CD4-positive, alpha-beta T cell treated with Interleukin-4 for 4 hours (primary cell): ENCODE results near the gene DRAM1.
A peak's percentile ranks its signal among the peaks of the same experiment; 100 is the strongest.
"Not testable (repeated sequence)": the region's sequence is repeated elsewhere in the genome, so short reads cannot be mapped to it uniquely, and the experiment has no call there.

Experiments
- DNase-seq: peaks from one replicate; pipeline ENCODE4 v3.0.0-alpha.2; 2020

DRAM1 gene

DNA sequence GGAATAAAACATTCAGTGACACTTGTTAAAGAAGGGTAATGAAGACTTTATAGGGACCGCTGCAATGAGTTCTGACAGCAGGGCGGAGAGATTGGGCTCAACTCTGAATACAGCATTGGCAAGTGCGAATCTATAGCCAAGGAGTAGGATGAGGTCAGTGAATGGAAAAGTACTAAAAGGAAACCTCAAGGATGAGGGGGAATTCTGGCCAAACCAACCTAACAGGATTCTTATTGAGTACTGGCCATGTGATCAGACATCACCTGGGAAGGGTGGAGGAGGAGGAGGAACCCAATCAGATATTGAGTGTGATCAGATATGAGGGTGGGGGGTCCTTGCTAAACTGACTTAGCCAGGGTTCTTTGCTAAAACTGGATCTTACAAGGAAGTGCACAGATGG, 31.0 kb downstream of the DRAM1 start:
- DNase-seq, result no peak

DNA sequence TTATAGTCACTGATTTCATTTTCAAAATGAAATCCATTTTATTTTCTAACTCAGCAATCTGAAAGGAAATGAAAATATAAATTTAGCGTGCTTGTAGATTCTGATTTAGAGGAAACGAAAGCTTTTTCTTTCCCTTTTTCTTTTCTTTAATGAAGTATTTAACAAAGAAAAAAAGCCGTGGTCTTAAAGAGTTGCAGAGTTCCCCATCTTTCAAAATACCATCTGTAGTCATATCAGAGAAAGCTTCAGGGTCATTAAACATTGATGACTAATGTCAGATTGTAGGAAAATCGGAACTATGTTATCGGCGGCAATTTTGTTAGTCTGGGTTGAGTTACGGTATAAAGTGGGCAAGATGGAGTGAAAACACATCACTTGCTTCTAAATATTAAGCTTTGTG, 32.3 kb downstream of the DRAM1 start:
- DNase-seq, result no peak

DNA sequence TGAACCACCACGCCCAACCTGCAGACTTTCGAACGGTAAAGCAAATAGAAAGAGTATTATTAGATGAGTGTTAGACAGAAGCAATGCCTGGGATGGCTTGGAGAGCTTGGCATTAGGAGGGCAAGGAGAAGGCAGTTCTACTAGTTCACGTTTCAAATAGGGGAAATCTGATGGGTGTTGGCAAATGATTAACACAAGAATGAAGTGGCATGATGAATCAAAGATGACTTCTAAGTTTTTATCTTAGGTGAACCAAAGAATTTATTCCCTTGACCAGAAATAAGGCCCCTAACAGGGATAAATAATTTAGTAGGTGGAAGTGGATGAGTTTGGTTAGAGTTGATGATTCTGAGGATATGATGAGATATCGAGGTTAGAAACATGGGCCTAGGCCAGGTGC, 38.5 kb downstream of the DRAM1 start:
- no peak for DNase-seq

GRCh38 chr12:101918805-101919204, 41.4 kb downstream of the DRAM1 start:
- not testable (repeated sequence) for DNase-seq

- no peak for DNase-seq
These were observed 42.1 kb downstream of the DRAM1 start for GRCh38 chr12:101919447-101919846.

DNA sequence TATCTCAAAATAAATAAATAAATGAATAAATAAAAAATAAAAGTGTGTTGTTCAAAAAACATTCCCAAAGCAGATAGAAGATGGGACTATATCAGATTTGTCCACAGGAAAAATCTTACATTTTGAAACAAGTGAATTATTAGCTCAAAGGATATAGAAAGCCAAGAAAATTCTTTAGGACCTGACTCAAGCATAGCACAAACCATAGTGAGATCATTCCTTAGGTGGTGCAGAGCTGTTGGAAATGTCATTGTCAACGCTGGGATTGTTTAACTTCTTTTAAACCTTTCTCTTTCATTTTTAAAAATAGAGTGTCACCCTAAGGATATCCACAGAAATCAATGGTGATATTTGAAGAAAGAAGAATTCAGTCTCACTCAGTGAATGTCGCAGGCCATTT, 43.5 kb downstream of the DRAM1 start:
- DNase-seq, result no peak

DNA sequence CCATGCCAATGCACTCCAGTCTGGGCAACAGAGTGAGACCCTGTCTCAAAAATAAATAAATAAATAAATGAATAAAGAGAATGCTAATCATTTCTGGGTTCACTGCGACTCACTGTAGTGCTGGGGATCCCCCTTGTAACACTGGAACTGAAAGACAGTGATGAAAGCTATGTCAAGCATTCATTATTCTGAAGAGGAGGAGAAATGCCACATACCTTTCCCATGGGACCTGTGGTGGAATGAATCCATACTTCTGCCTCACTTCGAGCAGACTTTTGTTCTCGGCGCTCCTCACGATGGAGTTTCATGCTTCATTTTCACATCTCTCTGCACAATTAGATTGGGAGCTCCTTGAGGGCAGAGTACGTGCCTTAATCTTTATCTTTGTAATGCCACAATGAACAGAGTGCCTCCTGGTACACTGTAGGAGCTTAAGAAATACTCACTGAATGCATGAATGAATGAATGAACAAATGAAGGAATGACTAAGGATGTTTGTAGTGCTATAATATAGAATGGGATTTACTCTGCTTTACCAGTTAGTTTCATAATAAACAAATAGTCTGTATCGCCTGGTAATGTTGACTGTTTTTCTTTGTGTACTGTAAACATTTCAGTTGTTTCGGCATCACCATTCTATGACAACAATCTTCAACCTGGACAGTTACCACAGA, 45.8 kb downstream of the DRAM1 start:
- no peak for DNase-seq

GRCh38 chr12:101924618-101925017, 47.2 kb downstream of the DRAM1 start:
- no peak for DNase-seq

DNA sequence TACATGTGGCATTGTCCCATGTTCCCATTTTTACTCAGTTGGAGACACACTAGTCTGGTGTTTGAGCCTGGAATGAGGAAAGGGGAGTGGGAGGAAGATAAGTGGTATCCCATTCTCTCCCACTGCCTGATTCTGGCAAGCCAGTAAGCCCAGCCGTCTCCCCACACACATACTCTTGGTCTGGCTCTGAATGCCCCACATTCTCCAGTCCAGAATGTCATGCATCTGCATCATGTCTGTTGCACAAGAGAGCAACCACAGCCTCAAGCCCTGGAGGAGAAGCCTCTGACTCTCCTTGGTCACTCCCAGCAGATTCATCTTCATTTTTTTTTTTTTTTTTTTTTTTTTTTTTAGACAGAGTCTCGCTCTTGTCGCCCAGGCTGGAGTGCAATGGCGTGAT, 48.0 kb downstream of the DRAM1 start:
- DNase-seq, result no peak

DNA sequence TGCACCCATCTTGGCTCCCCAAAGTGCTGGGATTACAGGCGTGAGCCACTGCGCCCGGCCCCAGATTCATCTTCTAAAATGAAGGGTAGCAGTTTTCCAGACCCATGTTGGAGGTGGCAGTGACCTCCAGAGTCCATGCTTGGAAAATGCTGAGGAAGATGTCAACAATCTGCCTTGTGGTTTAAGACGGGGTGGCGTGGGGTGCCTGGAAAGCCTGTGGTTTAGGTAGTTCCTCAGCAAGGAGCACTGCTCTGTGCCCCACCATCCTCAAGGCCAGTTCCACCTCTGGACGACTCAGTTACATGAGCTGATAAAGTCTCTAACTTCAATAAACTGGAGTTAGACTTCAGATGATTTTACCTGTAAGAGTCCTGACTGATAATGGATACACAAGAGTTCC, 48.6 kb downstream of the DRAM1 start:
- DNase-seq, result no peak

GRCh38 chr12:101927036-101927435, 49.7 kb downstream of the DRAM1 start:
- DNase-seq, result no peak

DNA sequence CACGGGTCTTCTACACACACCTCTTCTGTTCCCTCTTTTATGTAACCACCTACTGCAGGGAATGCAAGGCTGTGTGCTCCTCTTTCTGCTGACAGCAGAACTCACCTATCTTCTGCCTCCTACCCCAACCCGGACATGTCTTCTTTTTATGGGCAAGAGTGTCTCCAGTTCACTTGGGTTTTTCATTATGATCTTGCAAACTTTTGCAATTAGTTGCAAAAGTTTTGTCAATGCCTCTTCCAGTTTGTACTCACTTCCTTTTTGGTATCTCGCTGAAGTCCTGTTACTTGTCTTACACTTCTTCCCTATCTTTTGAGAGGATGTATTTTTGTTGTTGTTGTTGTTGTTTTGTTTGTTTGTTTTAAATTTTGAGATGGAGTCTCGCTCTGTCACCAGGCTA, 50.6 kb downstream of the DRAM1 start:
- DNase-seq, result no peak

DNA sequence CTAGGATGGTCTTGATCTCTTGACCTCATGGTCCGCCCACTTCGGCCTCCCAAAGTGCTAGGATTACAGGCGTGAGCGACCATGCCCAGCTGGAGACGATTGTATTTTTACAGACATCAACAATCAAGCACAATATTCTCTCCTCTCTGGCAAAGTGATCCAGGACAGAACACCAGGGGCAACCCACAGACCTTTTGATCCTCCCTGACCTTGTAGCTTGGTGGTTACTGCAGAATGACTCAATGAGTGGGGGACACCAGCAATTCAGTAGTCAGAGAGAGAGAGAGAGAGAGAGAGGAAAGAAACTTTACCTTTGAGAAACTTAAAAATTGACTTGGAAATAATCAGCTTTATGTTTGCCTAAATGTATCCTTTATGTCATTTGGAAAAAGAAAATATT, 51.2 kb downstream of the DRAM1 start:
- no peak for DNase-seq

DNA sequence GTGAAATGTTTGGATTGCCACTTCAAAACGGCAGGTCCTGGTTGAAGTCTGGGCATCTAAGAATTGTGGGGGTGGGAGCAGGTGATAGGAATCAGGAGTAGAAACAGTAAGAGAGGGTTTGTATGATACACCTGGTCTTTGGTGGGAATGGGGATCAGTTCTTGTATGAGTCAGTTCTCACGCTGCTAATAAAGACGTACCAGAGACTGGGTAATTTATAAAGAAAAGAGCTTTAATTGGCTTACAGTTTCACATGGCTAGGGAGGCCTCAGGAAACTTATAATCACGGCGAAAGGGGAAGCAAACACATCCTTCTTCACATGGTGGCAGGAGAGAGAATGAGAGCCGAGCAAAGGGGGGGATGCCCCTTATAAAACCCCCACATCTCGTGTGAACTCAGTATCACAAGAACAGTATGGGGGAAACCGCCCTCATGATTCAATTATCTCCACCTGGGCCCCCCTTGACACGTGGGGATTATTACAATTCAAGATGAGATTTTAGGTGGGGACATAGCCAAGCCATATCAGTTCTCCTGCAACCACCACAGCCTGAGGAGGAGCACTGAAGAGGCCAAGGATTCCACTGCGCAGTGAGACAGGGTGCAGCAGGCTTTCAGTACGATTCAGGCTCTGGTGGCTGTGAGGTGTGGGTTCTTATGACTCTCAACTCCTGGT, 52.1 kb downstream of the DRAM1 start:
- DNase-seq, result no peak

DNA sequence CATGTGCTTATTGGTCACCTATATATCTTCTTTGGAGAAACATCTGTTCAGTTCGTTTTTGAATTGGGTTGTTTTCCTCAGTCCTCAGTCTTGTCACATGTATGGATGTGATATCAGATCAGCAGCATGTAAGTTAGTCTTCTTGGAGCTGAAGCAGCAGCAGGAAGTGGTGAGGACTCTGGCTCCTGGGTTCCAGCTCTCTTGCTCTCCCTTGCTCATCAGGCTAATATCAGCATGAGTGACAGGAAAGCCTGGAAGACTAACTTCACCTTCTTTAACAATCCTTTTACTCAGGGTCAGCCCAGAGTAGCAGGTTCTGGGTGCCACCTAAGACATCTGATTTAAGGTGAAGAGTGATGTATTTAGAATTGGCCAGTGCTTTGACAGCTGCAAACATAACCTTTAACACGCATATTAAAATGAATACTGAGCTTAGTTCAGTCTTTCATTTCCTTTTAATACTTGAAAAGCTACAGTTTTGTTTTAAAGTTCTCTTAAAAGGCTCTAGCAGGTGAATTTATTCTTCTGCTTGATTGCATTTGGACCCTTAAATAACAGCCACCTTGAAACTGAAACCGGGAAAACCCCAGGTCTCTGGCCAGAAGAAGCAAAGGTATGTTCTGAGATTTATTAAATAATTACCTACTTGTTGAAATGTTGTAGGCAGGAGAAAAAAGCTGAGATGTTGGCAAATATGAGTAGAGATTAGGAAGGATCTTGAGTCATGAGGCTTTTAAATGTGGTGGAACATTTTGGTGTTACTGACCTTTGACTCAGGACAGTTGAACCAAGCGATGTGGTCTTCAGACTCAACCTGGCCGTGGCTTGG, 54.3 kb downstream of the DRAM1 start:
- DNase-seq, result no peak

- no peak for DNase-seq
These were observed 56.6 kb downstream of the DRAM1 start for GRCh38 chr12:101933866-101934514.

DNA sequence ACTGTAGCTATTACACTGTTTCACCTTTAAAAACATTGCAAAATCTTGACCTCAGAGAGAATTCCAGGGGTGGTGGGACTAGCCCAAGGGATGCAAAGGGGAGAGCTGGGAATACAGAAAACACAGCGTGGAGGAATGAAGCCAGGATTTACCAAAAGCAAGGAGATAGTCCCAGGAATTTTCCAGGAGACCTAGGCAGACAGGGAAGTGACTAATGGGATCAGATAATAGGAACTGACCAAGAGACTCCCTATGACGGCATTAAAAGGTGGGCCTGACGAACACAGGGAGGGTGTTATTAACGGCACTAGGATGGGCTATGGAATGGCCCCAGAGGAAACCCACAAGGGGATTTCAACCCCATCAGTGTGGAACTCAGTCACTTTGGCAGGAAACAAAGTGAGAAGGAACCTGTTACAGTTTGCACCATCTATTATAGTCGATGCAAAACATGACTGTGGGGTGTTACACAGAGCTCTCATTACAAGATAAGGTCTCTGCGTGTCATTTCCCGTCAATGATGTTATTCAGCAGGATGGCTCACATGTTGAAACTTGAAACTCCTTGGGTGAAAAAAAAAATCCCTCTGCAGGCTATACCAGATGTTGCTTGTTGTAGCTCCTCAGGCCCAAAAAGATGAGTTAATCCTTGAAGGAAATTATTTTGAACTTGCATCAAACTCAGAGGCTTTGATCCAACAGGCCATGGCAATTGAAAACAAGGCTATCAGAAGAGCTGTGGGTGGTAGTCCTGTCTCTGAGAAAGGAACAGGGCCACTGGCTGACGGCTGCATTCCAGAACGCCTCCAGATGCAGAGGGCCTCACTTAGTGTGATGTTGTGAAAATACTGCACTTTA, 58.7 kb downstream of the DRAM1 start:
- no peak for DNase-seq

DNA sequence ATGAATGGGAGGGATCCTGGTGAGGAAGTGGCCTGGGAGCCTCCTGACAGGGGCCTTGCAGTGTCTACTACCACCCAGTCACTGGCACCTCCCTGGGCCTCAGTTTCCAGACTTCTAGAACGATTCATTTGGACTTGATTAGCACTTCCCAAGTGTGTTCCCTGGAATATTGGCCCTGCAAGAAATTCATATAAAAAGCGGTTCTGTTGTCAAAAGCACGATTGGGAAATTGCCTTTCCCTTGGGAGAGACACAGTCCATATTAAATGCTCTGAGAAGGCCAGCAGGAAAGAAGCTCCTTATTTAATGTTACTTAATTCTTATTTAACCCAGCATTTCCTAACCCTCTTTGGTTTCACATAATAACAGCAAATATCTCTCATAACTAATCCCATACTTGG, 61.9 kb downstream of the DRAM1 start:
- DNase-seq, result no peak

- DNase-seq, result peak; percentile 68
These were observed 62.5 kb downstream of the DRAM1 start for GRCh38 chr12:101939856-101940265.

DNA sequence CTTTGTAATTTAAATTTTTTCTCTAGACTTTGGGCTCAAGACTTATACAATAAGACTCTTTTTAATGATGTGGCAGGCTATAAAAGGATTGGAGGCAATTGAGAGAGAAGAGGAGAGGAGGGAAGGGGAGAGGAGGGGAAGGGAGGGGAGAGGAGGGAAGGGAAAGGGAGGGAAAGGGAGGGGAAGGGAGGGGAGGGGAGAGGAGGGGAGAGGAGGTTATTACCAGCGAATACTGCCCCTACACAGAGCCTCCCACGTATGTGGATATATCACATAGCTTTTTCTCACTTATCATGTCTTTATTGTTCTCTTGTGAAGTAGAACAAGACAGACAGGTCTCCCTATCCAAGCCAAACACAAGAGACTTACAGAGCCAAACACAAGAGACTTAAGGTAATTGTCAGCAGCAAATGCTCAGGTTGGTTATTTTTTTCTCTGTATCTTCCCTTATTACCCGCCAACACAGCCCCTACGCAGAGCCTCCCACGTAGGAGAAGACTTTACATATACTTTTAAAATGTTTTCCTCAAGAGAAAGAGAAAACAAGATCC, 63.1 kb downstream of the DRAM1 start:
- no peak for DNase-seq

DNA sequence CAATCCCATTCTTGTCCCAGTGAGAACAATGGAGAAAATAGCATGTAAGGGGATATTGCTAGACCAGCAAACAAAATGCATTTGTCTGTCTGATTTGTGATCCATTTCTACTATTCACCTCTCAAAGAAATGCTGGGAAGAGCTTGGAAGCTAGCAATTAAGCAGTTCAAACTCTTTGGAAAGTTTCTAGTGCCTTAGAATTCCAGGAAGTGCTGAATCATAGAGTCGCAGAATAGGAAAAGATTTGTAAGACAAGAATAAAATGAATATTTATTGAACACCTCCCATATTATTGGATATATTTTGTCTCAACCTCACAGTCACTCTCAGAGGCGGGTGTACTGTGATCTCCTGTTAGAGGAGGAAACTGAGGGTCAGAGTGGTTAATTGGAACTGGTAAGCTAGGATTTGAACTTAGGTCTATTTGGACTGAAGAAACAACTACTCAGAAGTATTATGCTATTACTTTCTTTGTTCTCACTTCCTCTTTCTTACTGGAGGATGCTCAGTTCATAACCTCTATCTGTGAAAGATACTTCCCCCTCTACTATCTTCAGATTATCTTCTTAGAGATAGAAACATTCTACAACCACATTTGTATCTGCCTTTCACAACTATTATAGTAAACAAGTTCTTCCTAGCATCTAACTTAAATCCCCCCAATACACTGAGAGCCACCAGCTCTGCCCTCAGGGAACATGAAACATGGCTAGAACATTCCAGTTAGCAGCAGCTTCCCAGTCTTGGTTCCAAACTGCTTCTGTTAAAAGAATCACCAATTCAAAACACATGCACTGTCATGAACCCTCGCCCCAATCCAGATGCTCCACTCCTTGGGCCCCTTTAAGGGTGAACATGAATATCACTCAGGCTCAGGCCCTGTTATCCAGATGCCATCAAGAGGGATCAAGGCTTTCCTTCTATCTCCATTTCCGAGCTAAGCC, 64.2 kb downstream of the DRAM1 start:
- no peak for DNase-seq
